ENCODE measurements around the gene INSIG1. TPM values are rescaled to one million over a fixed set of nuclear protein-coding genes. Genes with fewer than 3 reads are reported as not detected.

INSIG1 gene
- 11.8 to 17.0 TPM (median 14.5 TPM) in 5 replicates for total RNA-seq (2022; extraction: Qiagen RNA extraction)

DNA sequence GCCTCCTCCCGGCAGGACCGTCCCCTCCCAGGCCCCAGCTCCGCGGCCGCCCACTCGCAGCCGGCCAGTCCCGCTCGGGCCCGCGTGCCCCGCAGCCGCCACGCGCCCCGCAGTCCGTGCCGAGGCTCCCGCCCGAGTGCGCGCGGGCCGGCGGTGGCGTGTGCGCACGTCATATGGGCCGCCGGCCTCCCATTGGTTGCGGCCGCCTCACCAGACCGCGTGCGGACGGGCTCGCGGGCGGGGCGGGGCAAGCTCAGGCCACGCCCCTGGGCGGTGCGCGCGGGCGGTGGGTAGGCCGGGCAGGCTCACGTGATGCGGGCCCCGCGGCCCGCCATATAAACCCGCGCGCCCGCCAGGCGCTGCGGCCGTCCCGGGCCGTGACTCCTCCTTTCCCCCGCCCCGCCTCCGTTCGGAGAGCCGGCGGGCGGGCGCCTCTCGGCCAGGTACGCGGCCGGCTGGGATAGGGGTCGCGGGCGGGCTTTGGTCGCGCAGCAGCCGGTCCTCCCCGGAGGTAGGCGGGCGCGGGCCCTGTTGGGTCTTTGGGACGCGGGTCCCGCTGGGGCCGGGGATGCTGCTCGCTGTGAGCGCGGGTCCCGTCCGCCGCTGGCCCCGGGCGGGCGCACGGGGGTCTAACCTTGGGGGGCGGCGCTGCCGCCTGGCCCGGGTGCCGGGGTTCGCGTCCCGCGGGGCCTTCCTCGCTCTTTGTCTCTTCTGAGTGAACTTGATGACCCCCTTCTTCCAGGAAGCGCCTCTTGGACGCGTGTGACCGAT, at the start of gene INSIG1:
Gene INSIG1, plus strand, starts transcription at position 362 of the 771 bp plus-strand sequence. Its CDS starts 408 bp downstream, at position 770.

Other genes with a start within 250 kb of the INSIG1 start
- not detected in 5 replicates for gene HTR5A, start 227.6 kb upstream of the INSIG1 start, total RNA-seq (2022; extraction: Qiagen RNA extraction)
- gene EN2, start 160.3 kb downstream of the INSIG1 start, total RNA-seq (2022; extraction: Qiagen RNA extraction) = 0.54 to 1.1 TPM (median 0.86 TPM) in 5 replicates
- not detected in 5 replicates for gene CNPY1, start 248.7 kb downstream of the INSIG1 start, total RNA-seq (2022; extraction: Qiagen RNA extraction)